ENCODE measurements around the gene KIAA1210. TPM values are rescaled to one million over a fixed set of nuclear protein-coding genes. Genes with fewer than 3 reads are reported as not detected.

KIAA1210 gene
- total RNA-seq, 1 donor from 2014 or later: not detected

DNA sequence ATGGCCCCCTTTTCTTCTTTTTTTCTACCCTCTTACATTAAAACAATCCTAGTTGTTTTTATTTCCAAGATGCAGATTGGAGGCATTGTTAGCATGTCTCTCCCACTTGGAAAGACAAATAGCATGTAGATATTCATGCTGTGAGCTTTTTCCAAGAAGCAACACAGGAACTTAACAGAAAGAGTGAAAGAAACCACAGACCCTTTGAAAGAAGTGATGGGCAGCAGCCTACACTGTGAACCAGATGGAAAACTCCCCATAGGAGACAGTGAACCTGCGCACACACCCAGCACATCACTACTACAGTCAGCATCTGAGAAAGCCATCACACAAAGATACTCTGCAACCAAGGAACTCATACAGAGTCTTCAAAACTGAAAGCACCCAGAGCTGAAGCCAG lies 37.0 kb downstream of the KIAA1210 start:
- no peak for DNase-seq

DNA sequence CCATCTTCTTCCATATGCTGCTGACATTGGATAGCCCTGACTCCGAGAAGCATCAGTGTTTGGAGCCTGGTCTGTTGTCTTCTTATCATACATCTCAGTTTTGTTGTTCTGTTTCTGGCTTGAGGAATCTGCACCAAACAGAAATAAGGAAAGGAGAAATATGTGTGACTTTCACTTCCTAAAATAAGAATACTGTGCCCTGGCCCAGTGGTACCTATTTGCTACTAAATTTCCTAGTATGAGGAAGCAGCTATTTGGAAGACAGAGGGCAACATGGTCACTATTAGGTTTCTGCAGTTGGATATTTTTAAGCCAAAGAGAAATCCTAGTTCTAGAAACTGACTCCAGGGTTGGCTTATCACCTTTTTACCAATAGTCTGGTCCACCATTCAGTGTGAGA lies 38.0 kb downstream of the KIAA1210 start:
- no peak for DNase-seq

DNA sequence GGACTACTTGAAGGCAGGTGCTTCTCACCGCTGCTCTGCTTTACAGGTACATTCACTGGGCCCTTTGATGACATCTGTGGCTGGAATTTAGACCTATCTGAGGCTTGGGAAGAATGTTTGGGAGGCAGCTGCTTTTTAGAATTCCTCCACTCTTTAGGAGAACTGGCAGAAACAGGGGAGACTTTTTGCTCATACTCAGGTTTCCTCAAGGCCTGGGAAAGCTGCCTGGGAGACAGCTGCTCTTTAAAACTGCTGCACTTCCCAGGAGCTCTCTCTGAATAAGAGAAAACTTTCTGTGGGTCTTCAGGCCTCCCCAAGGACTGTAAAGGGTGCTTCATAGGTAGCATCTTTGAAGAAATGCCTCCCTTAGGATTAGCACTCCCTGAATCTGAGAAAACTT lies 40.5 kb downstream of the KIAA1210 start:
- DNase-seq: no peak

DNA sequence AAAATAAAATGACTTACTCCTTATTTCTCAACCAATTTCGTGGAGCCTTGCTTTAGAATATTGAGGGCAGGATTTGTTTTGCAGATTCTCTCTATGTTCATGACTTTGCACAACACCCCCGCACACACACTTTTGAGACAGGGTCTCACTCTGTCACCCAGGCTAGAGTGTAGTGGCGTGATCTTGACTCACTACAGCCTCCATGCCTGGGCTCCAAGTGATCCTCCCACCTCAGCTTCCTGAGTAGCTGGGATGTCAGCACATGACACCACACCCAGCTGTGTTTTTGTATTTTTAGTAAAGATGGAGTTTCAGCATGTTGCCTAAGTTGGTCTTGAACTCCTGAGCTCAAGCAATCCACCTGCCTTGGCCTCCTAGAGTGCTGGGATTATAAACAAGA lies 42.8 kb downstream of the KIAA1210 start:
- no peak for DNase-seq

DNA sequence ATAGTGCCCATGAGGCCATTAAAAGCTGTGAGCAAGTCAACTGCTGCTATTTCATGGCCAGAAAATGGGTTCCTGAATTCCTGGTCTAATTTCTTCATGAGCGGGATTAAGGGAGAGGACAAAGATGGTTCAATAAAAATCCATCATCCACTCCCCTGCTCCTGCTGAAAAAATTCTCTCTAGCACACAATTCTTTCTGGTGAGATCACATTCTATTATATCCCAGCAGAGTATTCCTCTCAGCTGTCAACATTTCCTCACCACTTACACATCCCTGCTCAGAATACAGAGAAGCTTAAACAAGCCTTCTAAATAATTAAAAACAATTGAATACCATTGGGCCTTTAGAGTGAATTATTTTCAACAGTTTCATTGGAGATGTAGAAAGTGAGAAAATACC lies 45.3 kb downstream of the KIAA1210 start:
- DNase-seq: no peak

DNA sequence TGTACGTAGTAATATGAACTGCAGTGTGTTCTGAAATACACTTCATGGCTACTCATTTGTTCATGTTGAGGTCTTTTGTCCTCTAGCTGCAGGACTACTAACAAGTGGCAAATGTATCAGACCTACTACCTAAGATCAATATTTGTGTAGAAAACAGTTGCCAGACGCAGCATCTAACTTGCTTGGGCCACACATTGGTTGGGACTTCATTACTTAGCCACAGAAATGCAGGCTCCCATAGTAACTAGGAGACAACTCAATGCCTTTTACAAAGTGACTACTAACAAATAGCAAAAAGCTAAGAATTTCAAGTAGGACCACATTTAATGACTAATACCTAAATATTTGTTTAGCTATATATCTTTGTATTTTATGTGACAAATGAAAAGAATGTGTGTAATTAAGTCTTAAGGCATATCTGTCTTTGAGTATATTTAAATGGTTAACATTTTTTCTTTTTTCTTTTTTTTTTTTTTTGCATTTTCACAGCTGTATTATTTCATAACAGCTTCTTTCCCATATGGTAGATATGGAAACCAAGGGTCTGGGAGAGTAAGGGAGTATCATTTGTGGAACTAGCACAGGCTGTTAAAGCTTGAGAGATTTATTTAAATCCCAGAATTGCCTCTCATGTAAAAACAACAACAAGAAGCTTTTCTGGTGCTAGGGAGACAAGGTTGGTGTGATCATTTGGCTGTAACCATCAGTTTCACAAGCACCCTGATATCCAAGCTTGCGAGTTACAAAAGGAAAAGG lies 52.2 kb downstream of the KIAA1210 start:
- DNase-seq: no peak

DNA sequence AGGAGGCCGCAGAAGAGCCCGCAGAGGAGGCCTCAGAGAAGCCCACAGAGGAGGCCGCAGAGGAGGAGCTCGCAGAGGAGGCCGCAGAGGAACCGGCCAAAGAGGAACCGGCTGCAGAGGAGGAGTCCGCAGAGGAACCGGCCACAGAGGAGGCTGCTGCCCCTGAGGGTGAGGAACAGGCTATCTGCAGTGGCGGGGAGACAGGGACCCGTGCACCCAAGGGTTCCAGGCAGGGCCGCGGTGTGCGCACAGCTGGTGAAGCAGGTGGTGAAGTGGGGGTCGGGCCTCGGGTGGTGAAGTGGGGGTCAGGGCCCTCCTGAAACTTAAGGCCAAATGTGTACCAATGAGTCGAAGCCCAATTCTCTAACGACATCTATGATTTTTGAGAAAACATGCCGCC lies 53.7 kb downstream of the KIAA1210 start:
- no peak for DNase-seq

DNA sequence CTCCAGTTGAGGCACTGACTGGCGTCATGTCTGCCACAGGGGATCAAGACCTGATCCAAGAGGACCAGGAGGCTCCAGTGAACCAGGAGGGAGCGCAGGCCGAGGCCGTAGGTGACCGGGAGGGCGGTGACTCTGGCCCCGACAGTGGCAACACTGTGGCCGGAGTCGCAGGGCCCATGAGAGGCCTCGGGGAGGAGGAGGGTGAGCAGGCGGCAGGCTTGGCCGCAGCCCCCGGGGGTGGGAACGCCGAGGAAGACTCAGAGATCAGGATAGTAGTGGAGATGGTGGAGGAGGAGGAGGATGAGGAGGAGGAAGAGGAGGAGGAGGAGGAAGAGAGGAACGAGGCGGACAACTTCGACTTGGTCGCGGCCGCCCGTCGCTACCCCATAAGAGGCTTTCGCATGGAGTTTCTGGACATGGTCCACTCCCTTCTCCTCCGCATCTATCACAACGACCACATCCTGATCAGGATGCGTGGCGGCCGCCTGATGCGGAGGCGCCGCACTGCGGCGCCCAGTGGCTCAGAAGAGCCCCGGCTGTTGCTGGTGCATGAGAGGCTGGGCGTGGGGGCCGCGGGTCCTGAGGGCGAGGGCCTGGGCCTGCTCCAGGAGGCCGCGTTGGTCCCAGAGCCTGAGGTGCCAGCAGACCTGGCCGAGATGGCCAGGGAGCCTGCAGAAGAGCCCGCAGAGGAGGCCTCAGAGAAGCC lies 54.3 kb downstream of the KIAA1210 start:
- no peak for DNase-seq

DNA sequence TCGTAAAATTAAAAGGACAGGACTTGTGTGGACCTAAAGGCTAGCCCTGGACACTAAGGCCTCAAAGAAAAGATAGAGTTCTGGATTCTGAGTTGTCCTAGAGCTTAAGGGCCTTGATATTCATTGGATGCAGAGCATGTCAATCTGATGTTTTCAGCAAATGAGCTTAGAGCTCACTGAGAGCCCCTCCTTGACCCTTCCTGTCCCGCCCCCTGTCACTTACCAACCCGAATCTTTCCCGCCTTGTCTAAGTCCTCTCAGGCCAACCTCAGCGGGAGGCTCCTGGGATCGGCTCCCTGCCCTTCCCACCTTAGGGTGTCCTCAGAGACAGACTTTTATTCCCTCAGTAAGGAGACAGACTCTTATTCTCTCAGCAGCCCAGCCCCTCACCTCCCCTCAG lies 54.9 kb downstream of the KIAA1210 start, which contains the start of gene CT47C1:
TSS of gene CT47C1 (plus strand) at position 250 of the 400 bp plus-strand sequence. CDS start 233 bp downstream, outside the sequence.
- DNase-seq: no peak

DNA sequence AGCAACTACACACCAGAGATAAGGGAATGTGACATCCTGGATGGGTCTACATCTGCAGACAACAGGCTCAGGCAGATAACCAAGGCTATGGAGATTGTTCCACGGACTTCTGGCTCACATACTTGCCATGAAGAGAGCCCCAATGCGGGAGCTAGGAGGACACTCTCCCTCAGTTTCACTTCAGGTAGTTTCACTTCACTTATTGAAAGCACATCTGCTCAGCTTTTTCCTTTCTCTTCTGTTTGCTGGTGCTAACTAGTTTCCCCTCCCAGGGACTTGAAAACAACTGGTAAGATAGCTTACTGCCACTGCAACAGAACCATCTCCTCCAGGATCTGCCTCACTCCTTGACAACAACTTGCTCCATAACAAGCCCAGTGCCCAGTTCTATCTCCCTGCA lies 56.2 kb downstream of the KIAA1210 start:
- DNase-seq: no peak

DNA sequence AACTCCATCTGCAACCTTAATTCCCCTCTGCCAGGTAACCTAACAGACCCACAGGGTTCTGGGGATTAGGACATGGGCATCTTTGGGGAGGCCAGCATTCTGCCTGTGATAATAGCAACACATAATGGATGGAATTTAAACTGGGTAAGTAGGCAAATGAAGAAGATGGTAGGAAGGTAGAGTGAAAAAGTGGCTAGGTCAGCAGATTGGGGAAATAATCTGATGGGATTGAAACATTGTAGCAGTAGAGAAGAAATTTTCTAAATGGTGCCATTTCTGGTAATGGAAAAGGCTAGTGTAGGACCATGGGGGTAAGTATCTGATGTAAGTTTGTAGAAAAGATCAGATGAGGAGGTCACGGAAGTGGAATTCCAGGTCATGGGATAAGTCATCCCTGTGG lies 57.9 kb downstream of the KIAA1210 start:
- DNase-seq: no peak

DNA sequence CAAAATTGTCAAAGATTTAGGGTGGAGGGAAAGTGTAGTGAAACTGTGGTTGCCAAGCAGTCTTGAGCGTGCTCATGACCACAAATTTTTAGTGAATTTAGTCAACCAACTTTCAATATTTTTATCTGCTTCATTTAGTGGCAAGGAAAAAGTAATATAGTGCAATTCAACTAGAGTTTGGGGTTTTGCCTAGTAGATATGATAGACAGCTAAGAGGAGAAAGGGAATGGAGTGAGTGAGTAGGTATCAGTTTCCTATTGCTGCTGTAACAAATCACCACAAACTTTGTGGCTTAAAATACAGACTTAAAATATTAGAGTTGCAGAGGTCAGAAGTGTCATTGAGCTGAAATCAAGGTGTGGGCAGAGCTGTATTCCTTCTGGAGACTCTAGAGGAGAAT lies 58.5 kb downstream of the KIAA1210 start:
- no peak for DNase-seq

DNA sequence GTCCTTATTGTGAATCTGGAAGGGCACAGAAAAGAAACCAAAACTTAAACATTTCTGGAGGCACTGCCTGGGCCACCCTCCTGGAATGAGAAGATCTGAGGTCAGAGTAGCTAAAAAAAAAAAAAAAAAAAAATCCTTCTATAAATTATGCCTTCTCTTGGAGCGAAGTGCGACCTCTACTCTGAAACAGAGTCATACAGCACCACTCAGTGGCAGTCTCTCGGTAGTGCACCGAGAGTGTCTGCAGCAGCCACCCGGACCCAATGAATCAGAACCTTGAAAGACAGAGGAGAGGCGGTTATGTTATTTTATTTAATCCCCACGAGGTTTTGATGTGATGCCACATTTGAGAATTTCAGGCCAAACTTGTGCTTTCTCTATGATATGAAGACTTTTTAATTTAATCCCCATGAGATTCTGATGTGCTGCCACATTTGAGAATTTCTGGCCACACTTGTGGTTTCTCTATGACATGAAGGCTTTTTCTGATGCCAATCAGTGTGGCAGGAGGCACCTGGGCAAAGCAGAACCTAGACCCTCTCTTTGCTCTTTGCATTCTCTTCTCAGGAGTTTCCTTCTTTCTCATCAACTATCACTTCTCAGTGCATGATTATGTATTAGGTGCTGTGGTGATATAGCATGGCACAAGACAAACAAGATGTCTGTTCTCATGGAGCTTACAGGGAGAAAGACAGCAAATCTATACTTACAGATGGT lies 60.4 kb downstream of the KIAA1210 start:
- peak; percentile 72 for DNase-seq

DNA sequence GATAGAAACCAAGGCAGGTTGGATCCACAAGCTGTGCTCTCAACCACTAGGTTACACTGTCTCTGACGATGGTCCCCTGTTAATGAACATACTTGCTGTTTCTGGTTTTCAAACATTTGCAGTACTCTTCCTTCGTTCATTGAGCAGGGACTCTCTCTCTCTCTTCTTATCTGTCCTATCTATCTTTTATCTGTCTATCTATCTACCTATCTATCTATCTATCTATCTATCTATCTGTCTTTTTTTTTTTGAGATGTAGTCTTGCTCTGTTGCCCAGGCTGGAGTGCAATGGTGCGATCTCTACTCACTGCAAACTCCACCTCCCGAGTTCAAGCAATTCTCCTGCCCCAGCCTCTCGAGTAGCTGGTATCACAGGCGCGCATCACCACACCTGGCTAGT lies 64.2 kb downstream of the KIAA1210 start:
- no peak for DNase-seq

DNA sequence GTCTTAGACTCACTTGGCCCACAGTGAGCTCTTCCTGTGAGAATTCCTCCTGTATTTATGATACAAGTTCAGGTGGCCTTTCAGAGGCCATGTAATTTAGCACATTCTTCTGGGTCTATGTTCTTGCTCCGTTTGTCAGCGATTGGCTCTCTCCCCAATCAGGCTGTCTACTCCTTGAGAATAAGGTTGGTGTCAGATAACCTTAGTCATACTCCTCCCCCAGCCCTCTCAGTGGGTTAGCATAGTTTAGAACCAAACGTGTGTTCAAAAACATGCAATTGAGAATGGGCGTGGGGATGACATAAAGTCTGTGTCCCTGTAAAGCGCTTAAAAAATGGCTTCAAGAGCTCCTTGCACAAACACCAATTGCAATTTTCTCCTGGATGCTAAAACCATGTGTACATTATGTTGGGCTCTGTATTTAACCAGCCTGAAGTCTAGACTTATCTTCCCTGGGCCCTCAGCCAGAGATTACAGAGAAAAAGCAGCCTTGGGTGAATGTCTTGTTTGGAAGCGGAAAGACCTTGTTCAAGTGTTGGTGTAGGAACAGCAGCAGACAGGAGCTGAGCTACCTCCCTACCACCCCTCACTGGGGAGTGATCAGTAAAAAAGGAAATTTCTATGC lies 64.8 kb downstream of the KIAA1210 start:
- no peak for DNase-seq

DNA sequence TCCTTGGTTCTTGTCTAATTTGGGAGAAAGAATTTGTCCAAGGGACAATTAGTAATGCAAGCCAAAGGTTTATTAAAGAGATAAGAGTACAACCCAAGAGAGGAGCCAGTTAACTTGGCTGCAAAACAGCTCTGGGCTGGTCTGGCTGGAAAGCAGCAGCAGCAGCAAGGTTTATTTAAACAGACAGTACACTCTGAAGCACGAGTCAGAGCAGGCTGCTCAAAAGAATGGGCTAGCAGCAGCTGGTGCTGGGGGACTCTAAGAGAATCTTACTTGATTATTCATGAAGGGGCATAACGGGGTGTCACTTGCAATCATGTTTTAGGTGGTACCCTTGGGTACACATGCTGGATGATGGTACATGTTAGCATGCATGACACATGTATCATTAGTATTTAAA lies 71.9 kb downstream of the KIAA1210 start:
- no peak for DNase-seq

DNA sequence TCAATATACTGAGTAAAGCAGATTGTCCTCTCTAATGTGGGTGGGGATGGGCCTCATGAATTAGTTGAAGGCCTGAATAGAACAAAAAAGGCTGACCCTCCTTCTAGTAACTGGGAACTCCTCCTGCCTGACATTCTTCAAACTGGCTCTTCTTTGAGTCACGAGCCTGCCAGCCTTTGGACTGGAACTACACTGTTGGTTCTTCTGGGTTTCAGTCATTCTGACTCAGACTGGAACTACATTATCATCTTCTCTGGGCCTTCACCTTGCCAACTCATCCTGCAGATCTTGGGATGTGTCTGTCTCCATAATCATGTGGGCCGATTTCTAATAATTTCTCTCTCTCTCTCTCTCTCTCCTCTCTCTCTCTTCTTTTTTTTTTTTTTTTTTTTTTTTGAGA lies 81.7 kb downstream of the KIAA1210 start:
- DNase-seq: no peak

DNA sequence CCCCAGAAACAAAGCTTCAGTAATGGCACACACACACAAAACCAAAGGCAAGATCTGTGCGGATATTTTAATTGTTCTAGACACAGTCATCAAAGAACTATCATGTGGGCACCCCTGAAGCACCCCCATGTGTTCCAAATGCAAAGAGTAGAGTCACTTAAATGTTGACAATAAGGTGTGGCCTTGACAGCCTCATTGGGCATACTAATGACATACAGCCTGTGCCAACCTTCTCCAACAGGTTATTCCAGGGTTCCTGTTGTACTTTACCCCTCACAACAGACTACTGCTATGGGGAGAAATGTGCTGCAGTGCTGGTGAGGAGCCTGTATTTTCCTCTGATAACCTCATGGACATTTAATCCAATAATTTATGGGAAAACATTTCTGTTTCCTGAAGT lies 84.6 kb downstream of the KIAA1210 start:
- no peak for DNase-seq

DNA sequence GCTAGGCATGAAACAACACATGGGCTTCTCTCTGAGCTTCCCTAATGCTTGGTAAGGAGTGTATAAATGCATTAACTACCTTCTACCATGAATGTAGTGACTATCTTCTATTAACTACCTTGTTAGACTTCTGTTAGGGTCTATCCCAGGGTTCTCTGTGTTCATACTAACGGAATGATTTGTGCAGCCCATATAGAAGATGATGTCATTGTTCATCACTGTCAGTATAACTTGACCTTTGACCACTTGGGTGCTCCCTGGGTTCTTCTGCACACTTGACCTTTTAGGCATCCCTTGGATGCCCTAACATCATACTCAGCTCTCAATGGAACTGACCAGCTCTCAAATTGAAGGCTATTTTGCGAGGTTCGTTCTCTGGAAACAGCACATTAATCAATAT lies 85.6 kb downstream of the KIAA1210 start:
- DNase-seq: no peak

DNA sequence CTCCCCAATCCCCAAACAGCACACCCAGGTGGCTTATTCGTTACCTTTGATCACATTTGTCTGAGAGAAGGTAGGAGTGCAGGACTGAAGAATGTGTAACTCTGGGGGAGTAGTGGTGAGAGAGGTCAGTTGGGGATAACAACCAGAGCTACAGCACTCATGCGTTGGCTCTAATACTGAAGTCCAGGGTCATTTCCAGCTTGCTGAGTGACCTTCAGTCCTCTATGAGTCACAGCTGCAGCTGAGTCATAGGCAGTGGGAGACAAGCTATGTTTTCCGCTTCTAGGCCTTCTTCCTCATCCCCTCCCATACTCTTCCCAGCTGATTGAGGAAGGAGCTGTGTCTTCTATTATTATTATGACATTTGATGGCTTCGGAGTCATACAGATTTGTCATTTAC lies 86.4 kb downstream of the KIAA1210 start:
- peak; percentile 81 for DNase-seq

DNA sequence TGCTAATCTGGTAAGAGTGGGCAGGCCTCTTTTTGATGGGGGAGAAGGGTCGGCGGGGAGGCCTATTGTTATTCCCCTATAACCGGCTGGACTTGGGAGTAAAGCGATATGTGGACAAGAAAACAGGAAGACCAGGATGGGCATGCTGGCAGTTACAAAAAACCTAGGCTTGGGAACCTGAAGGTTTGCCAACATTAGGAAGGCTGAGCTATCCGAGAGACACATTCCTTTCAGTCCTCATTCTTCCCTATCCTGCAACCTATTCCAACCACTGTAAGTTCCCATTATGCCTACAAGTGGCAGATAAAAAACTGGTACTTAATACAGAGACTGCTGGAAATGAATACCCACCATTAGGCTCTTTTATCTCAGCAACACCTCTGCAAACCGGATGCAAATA lies 87.2 kb downstream of the KIAA1210 start:
- DNase-seq: peak; percentile 19

DNA sequence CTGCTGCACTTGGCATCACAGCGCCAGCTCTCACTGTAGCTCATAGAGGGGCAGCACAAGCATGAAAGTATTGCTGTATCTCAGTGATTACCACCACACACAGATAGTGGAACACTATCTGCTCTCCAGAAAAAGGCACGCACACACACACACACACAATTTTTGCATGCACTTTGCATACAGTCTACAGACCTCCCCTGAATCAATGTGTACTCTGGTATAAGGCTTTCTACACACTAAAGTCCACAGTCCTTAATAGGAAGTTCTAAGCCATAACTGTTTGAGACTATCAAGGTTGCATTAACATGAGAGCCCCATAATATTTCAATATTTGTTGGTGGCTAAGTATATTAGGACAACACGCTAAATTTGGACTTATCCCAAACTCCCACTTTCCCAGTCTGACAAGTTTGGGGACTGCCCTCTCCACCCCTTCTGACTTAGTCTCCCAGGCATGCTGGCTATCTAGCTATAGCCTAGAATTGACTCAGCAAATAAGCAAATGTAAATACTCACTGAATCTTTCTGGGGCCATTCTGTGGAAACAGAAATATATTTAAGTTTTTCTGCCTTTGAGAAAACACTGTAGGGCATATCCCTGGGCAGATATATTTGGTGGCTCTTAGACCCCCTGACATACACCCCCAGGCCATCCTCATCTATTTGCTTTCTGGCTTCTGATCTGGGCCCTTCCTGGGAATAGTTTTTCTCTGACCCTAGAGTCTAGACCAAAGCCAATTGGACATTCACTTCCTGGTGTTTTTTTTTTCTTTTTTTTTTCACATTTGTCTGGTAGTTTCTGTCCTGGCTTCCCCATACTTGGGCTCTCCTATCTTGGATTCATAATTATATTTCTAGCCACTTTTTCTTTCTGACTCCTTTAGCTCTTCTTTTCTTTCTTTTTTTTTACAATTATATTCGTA lies 91.2 kb downstream of the KIAA1210 start:
- no peak for DNase-seq
